Measurements from ENCODE around the gene RTKN. TPM values are rescaled to one million over a fixed set of nuclear protein-coding genes. Genes with fewer than 3 reads are reported as not detected.

The RTKN gene
- total and polyA plus RNA-seq, 10 of the 15 experiments (the other 5 are each of a cell fraction or from before 2014, with no cell fraction given) = 0.50 to 12.3 (median 5.4) TPM

DNA sequence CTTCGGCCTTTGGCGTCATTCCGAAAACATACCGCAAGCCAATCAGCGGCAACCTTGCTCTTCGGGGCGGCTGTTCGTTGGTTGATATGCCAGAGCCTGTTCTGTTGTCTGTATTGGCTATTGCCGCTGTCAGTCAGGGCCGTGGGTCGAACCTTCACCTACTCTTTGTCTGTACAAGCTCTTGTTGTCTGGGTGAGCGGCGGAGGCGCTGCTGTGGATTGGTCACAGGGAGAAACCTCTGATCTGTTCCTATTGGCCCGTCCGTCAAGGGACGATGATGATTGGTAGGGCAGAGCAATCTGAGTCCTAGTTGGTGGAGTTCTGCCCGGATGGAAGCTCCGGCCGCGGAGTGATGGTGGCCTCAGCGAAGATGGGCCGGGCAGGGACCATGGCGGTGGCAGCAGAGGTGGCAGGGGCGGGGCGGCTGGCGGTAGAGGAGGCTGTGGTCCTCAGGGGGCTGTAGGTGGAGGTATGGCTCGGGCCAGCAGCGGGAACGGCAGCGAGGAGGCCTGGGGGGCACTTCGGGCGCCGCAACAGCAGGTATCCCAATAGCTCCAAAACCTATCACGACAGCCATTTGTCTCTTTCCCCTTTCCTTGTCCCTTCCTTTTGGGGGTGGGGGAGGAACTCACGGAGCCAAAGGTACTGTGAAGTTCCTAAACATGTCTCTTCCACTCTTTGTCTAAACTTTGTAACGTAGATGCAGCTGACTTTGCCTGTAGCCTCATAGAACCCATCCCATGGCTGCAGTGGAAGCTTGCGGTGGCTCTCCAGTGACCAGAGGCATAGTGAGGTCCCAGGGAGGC, 16.6 kb upstream of the RTKN start, which contains the start of gene WBP1 (continued):
- TF ChIP-seq FOXK2 (IDR thresholded peaks at IDR 0.05) (peak; percentile 75), SREBF1 (IDR thresholded peaks at IDR 0.05; ENCODE audit: low read length) (no peak), TCF3 (IDR thresholded peaks at IDR 0.05; ENCODE audit: borderline replicate concordance, insufficient read depth, low read depth, low read length) (no peak), SUZ12 (IDR thresholded peaks at IDR 0.05; ENCODE audit: unreplicated experiment) (no peak), NR2C2 (IDR thresholded peaks at IDR 0.05; ENCODE audit: borderline replicate concordance, control insufficient read depth, insufficient read length, low read depth) (no peak), ASH2L (IDR thresholded peaks at IDR 0.05; ENCODE audit: borderline replicate concordance, low read depth) (no peak), CREM (IDR thresholded peaks at IDR 0.05; ENCODE audit: low read depth) (peak; percentile 71; the same call in 1 of the 2 replicates), CBFB (IDR thresholded peaks at IDR 0.05; ENCODE audit: low read depth) (no peak), POLR2AphosphoS2 (IDR thresholded peaks at IDR 0.05; ENCODE audit: low read depth, low read length) (peak; percentile 83)
- TF ChIP-seq, protein P1, sequence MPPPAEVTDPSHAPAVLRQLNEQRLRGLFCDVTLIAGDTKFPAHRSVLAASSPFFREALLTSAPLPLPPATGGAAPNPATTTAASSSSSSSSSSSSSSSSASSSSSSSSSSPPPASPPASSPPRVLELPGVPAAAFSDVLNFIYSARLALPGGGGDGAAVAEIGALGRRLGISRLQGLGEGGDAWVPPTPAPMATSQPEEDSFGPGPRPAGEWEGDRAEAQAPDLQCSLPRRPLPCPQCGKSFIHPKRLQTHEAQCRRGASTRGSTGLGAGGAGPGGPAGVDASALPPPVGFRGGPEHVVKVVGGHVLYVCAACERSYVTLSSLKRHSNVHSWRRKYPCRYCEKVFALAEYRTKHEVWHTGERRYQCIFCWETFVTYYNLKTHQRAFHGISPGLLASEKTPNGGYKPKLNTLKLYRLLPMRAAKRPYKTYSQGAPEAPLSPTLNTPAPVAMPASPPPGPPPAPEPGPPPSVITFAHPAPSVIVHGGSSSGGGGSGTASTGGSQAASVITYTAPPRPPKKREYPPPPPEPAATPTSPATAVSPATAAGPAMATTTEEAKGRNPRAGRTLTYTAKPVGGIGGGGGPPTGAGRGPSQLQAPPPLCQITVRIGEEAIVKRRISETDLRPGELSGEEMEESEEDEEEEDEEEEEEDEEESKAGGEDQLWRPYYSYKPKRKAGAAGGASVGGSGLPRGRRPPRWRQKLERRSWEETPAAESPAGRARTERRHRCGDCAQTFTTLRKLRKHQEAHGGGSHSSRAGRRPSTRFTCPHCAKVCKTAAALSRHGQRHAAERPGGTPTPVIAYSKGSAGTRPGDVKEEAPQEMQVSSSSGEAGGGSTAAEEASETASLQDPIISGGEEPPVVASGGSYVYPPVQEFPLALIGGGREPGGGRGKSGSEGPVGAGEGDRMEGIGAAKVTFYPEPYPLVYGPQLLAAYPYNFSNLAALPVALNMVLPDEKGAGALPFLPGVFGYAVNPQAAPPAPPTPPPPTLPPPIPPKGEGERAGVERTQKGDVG (CRISPR knock-in tag; IDR thresholded peaks at IDR 0.05) = no peak
- TF ChIP-seq, protein P2, sequence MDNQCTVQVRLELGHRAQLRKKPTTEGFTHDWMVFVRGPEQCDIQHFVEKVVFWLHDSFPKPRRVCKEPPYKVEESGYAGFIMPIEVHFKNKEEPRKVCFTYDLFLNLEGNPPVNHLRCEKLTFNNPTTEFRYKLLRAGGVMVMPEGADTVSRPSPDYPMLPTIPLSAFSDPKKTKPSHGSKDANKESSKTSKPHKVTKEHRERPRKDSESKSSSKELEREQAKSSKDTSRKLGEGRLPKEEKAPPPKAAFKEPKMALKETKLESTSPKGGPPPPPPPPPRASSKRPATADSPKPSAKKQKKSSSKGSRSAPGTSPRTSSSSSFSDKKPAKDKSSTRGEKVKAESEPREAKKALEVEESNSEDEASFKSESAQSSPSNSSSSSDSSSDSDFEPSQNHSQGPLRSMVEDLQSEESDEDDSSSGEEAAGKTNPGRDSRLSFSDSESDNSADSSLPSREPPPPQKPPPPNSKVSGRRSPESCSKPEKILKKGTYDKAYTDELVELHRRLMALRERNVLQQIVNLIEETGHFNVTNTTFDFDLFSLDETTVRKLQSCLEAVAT (IDR thresholded peaks at IDR 0.05) = no peak
- TF ChIP-seq, protein P3, sequence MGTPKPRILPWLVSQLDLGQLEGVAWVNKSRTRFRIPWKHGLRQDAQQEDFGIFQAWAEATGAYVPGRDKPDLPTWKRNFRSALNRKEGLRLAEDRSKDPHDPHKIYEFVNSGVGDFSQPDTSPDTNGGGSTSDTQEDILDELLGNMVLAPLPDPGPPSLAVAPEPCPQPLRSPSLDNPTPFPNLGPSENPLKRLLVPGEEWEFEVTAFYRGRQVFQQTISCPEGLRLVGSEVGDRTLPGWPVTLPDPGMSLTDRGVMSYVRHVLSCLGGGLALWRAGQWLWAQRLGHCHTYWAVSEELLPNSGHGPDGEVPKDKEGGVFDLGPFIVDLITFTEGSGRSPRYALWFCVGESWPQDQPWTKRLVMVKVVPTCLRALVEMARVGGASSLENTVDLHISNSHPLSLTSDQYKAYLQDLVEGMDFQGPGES (IDR thresholded peaks at IDR 0.05) = peak; percentile 96
- TF ChIP-seq, protein P4, sequence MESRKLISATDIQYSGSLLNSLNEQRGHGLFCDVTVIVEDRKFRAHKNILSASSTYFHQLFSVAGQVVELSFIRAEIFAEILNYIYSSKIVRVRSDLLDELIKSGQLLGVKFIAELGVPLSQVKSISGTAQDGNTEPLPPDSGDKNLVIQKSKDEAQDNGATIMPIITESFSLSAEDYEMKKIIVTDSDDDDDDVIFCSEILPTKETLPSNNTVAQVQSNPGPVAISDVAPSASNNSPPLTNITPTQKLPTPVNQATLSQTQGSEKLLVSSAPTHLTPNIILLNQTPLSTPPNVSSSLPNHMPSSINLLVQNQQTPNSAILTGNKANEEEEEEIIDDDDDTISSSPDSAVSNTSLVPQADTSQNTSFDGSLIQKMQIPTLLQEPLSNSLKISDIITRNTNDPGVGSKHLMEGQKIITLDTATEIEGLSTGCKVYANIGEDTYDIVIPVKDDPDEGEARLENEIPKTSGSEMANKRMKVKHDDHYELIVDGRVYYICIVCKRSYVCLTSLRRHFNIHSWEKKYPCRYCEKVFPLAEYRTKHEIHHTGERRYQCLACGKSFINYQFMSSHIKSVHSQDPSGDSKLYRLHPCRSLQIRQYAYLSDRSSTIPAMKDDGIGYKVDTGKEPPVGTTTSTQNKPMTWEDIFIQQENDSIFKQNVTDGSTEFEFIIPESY (IDR thresholded peaks at IDR 0.05) = no peak
- TF ChIP-seq, protein P5, sequence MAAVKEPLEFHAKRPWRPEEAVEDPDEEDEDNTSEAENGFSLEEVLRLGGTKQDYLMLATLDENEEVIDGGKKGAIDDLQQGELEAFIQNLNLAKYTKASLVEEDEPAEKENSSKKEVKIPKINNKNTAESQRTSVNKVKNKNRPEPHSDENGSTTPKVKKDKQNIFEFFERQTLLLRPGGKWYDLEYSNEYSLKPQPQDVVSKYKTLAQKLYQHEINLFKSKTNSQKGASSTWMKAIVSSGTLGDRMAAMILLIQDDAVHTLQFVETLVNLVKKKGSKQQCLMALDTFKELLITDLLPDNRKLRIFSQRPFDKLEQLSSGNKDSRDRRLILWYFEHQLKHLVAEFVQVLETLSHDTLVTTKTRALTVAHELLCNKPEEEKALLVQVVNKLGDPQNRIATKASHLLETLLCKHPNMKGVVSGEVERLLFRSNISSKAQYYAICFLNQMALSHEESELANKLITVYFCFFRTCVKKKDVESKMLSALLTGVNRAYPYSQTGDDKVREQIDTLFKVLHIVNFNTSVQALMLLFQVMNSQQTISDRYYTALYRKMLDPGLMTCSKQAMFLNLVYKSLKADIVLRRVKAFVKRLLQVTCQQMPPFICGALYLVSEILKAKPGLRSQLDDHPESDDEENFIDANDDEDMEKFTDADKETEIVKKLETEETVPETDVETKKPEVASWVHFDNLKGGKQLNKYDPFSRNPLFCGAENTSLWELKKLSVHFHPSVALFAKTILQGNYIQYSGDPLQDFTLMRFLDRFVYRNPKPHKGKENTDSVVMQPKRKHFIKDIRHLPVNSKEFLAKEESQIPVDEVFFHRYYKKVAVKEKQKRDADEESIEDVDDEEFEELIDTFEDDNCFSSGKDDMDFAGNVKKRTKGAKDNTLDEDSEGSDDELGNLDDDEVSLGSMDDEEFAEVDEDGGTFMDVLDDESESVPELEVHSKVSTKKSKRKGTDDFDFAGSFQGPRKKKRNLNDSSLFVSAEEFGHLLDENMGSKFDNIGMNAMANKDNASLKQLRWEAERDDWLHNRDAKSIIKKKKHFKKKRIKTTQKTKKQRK (IDR thresholded peaks at IDR 0.05; ENCODE audit: low read depth, low read length) = peak; percentile 78; the same call in 1 of the 2 replicates
- TF ChIP-seq, protein P6, sequence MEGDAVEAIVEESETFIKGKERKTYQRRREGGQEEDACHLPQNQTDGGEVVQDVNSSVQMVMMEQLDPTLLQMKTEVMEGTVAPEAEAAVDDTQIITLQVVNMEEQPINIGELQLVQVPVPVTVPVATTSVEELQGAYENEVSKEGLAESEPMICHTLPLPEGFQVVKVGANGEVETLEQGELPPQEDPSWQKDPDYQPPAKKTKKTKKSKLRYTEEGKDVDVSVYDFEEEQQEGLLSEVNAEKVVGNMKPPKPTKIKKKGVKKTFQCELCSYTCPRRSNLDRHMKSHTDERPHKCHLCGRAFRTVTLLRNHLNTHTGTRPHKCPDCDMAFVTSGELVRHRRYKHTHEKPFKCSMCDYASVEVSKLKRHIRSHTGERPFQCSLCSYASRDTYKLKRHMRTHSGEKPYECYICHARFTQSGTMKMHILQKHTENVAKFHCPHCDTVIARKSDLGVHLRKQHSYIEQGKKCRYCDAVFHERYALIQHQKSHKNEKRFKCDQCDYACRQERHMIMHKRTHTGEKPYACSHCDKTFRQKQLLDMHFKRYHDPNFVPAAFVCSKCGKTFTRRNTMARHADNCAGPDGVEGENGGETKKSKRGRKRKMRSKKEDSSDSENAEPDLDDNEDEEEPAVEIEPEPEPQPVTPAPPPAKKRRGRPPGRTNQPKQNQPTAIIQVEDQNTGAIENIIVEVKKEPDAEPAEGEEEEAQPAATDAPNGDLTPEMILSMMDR (IDR thresholded peaks at IDR 0.05 in 2 of 3, conservative IDR thresholded peaks at IDR 0.05 in 1 of 3; ENCODE audit: control insufficient read depth in 2 of 3, extremely low read depth in 1 of 3, insufficient read depth in 1 of 3, low read depth in 3 of 3, low read length in 3 of 3) = no peak
